Fibroblast of lung (primary cell): ENCODE data around the gene GADL1. TPM values are rescaled to one million over a fixed set of nuclear protein-coding genes. Genes with fewer than 3 reads are reported as not detected.

Source experiments
- DNase-seq, 2 donors: peaks; one replicate each; pipeline versions ENCODE4 v3.0.0 to v3.0.0-alpha.2; 2010; ENCODE audit warnings: low read depth in 2 of 2
- H2AFZ ChIP-seq: 2 replicates; pipeline ENCODE4 v1.5.1; 2012; ENCODE audit warnings: low read length, control low read depth, inconsistent platforms
- H3K27ac ChIP-seq: 2 replicates; pipeline ENCODE4 v1.5.1; 2011; ENCODE audit warnings: low read length, control low read depth; ENCODE audit not compliant: insufficient read depth
- H3K27me3 ChIP-seq: 2 replicates; pipeline ENCODE4 v1.5.1; 2011; ENCODE audit warnings: mild to moderate bottlenecking, low read length; ENCODE audit not compliant: control insufficient read depth, insufficient read depth
- H3K36me3 ChIP-seq: 2 replicates; pipeline ENCODE4 v1.5.1; 2011; ENCODE audit warnings: low read length; ENCODE audit not compliant: control insufficient read depth, insufficient read depth
- H3K4me1 ChIP-seq: 2 replicates; pipeline ENCODE4 v1.5.1; 2011; ENCODE audit warnings: low read length; ENCODE audit not compliant: control insufficient read depth, insufficient read depth; ENCODE audit errors: extremely low read depth
- H3K4me2 ChIP-seq: 2 replicates; pipeline ENCODE4 v1.5.1; 2011; ENCODE audit warnings: low read length, control low read depth; ENCODE audit not compliant: insufficient read depth; ENCODE audit errors: extremely low read depth
- H3K4me3 ChIP-seq, 4 experiments: fragments of 200-600 bp in 1 of 4; sonication (generic) in 1 of 4; replicated peaks in 1 of 4; 2 replicates each; pipeline ENCODE4 v1.5.1; 2011 to 2016; ENCODE audit warnings: low read length in 4 of 4, low read depth in 3 of 4, mild to moderate bottlenecking in 3 of 4, control low read depth in 2 of 4, inconsistent platforms in 1 of 4, mixed read lengths in 1 of 4; ENCODE audit not compliant: insufficient read depth in 1 of 4; ENCODE audit errors: control extremely low read depth in 1 of 4
- H3K79me2 ChIP-seq: 2 replicates; pipeline ENCODE4 v1.5.1; 2012; ENCODE audit warnings: mild to moderate bottlenecking, low read length, inconsistent platforms; ENCODE audit not compliant: control insufficient read depth, insufficient read depth
- H3K9ac ChIP-seq: 2 replicates; pipeline ENCODE4 v1.5.1; 2011; ENCODE audit warnings: mild to moderate bottlenecking, low read length, control low read depth; ENCODE audit not compliant: insufficient read depth
- H3K9me3 ChIP-seq: 2 replicates; pipeline ENCODE4 v1.5.1; 2012; ENCODE audit warnings: low read depth, low read length; ENCODE audit not compliant: control insufficient read depth, insufficient read depth
- H4K20me1 ChIP-seq: 2 replicates; pipeline ENCODE4 v1.5.1; 2011; ENCODE audit warnings: low read length; ENCODE audit not compliant: control insufficient read depth, insufficient read depth; ENCODE audit errors: extremely low read depth
- CTCF ChIP-seq, 2 donors: IDR thresholded peaks in 1 of 2; conservative IDR thresholded peaks in 1 of 2; 1 replicate in 1 of 2; 2 replicates in 1 of 2; pipeline ENCODE4 v1.5.1; 2011 to 2012; ENCODE audit warnings: low read length in 2 of 2, control low read depth in 1 of 2, inconsistent platforms in 1 of 2, low read depth in 1 of 2, mild to moderate bottlenecking in 1 of 2
- EZH2 ChIP-seq: IDR thresholded peaks from 2 replicates; pipeline ENCODE4 v1.5.1; 2012; ENCODE audit warnings: low read length, control low read depth, mild to moderate bottlenecking; ENCODE audit errors: missing control alignments
- polyA plus RNA-seq, 2 donors: library from polyadenylated mRNA; depleted of rRNA in 1 of 2; stranded (reverse) in 1 of 2; unstranded in 1 of 2; fragments of >200 nt; gene quantifications; 2 replicates each; pipeline ENCODE4 v1.2.1, GENCODE V29; 2011 to 2012; ENCODE audit warnings: missing spikeins in 1 of 2
- total RNA-seq: library from RNA; depleted of rRNA; stranded (reverse); fragments of >200 nt; gene quantifications from 2 replicates; pipeline ENCODE4 v1.2.1, GENCODE V29; 2014

GADL1 gene
- total and polyA plus RNA-seq, 2 donors (not counting 1 experiment from before 2014, with no cell fraction given) = 0.18 to 3.6 TPM

DNA sequence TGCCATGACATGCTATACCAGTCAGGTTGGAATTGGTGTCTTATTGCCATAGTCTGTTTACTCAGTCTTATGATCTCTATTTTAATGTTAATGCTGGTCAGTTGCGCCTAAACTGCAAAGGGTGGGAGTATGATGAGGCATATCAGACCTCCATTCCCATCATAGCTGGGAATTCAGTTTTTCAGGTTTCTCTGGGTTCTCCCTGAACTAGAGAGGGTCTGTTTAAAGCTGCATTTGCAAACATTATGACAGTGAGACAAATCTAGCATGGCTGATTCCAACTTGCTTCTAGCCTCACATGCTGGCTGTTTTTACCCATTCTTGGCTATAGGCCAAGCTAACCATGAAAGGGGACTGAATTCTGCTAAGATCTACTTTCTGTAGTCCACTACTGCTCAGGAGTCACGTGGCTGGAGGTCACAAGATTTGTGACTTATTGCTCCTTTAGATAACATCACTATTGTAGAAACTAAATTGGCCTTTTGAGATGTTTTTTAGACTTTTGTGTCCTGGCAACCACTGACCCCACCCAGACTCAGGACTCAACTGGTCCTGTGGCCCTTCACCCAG is 191.5 kb downstream of the GADL1 start:
- Histone ChIP-seq H3K9ac (no peak overlapping the region), H2AFZ (no peak overlapping the region), H4K20me1 (no peaks in the 10 kb centered on the region), H3K36me3 (no peaks in the 10 kb centered on the region), H3K79me2 (no peaks in the 10 kb centered on the region), H3K27me3 (no peaks in the 10 kb centered on the region), H3K4me1 (no peaks in the 10 kb centered on the region), H3K27ac (no peak overlapping the region), H3K9me3 (no peaks in the 10 kb centered on the region), H3K4me3 (no peak overlapping the region), H3K4me2 (no peak overlapping the region)
- no peak for TF ChIP-seq EZH2
- TF ChIP-seq CTCF (conservative IDR thresholded peaks at IDR 0.05 in 1 of 2, IDR thresholded peaks at IDR 0.05 in 1 of 2; ENCODE audit: low read depth in 1 of 2, low read length in 2 of 2) = no peak
- DNase-seq = no peak

DNA sequence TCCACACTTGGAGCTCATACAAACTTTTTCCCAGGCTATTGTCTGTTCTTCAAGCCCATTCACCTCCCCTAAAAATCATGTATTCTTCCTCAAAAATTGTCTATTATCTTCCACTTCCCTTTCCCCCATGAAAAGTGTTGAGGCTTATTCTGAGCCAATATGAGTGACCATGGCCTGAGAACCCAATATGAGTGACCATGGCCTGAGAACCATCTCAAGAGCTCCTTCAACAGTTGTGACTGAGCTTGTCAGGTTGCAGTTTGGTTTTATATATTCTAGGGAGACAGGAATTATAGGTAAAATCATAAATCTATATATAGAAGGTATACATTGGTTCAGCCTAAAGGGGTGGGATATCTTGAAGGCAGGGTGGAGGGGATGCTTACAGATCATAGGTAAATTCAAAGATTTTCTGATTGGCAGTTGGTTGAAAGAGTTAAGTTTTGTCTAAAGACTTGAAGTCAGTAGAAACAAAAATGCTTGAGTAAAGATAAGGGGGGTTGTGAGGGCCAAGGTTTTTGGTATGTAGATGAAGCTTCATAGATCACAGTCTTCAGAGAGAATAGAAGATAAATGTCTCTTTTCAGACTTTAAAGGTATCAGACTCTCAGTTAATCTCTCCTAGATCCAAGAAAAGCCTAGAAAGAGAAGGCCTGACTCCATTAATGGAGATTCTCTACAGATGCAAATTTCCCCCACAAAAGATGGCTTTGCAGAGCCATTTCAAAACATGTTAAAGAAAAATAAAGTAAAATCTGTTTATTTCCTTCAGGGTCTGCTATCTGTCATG is 192.2 kb downstream of the GADL1 start:
- no peak for DNase-seq
- TF ChIP-seq CTCF (conservative IDR thresholded peaks at IDR 0.05 in 1 of 2, IDR thresholded peaks at IDR 0.05 in 1 of 2; ENCODE audit: low read depth in 1 of 2, low read length in 2 of 2) = no peak
- no peak for TF ChIP-seq EZH2
- no peaks in the 10 kb centered on the region for H3K36me3 ChIP-seq
- H3K4me2 ChIP-seq = no peak overlapping the region
- no peak overlapping the region for H3K4me3 ChIP-seq
- H2AFZ ChIP-seq = no peak overlapping the region
- no peak overlapping the region for H3K27ac ChIP-seq
- H3K9me3 ChIP-seq = no peaks in the 10 kb centered on the region
- no peaks in the 10 kb centered on the region for H4K20me1 ChIP-seq
- H3K9ac ChIP-seq = no peak overlapping the region
- H3K27me3 ChIP-seq = no peaks in the 10 kb centered on the region
- no peaks in the 10 kb centered on the region for H3K79me2 ChIP-seq
- H3K4me1 ChIP-seq = no peaks in the 10 kb centered on the region

- no peaks in the 10 kb centered on the region for H4K20me1 ChIP-seq
- no peaks in the 10 kb centered on the region for H3K27me3 ChIP-seq
- no peaks in the 10 kb centered on the region for H3K4me1 ChIP-seq
- no peaks in the 10 kb centered on the region for H3K79me2 ChIP-seq
- no peak overlapping the region for H3K9ac ChIP-seq
- no peaks in the 10 kb centered on the region for H3K36me3 ChIP-seq
- no peak overlapping the region for H3K4me3 ChIP-seq
- DNase-seq = no peak
- no peak overlapping the region for H3K27ac ChIP-seq
- no peak overlapping the region for H2AFZ ChIP-seq
- no peak overlapping the region for H3K4me2 ChIP-seq
- TF ChIP-seq CTCF (conservative IDR thresholded peaks at IDR 0.05 in 1 of 2, IDR thresholded peaks at IDR 0.05 in 1 of 2; ENCODE audit: low read depth in 1 of 2, low read length in 2 of 2) (no peak), EZH2 (no peak)
- no peaks in the 10 kb centered on the region for H3K9me3 ChIP-seq
Measured at GRCh38 chr3:30700702-30701321, 193.6 kb downstream of the GADL1 start.
